Measurements from ENCODE around the gene NTSR1.

The NTSR1 gene

DNA sequence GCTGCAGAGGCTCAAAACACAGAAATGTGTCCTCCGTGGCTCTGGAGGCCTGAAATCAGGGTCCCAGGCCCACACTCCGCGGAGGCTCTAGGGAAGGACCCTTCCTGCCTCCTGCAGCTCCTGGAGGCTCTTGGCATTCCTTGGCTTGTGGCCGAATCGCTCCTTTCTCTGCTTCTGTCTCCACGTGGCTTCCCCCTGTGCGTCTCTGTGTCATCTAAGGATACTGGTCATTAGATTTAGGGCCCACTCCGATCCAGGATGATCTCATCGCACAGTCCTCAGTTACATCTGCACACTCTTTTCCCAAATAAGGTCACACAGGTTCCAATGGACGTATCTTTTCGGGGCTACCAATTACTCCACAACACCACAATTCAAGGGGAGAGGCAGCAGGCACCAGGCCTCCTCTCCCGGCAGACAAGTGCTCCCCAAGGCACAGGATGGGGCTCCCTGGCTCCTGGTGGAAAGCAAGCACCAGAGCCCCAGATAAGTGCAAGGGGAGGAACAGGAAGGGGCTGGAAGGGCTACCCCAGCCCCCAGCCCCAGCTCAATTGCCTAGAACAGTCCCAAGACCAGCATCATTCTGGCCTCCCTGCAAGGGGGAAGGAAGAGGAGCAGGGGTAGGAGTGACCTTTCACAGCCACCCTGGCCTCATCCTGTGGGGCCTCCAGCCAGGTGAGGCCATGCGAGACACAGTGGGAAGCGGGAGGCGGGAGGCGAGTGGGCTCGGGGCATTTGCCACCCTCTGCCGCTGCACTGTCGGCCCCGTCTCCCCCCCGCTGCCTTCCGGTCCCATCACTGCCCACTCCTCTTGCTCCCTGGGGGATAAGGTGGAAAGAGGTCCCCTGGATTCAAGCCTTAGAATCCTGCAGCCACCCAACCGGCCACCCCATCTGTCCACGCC is 16.3 kb downstream of the NTSR1 start:
- TF ChIP-seq, protein P1, sequence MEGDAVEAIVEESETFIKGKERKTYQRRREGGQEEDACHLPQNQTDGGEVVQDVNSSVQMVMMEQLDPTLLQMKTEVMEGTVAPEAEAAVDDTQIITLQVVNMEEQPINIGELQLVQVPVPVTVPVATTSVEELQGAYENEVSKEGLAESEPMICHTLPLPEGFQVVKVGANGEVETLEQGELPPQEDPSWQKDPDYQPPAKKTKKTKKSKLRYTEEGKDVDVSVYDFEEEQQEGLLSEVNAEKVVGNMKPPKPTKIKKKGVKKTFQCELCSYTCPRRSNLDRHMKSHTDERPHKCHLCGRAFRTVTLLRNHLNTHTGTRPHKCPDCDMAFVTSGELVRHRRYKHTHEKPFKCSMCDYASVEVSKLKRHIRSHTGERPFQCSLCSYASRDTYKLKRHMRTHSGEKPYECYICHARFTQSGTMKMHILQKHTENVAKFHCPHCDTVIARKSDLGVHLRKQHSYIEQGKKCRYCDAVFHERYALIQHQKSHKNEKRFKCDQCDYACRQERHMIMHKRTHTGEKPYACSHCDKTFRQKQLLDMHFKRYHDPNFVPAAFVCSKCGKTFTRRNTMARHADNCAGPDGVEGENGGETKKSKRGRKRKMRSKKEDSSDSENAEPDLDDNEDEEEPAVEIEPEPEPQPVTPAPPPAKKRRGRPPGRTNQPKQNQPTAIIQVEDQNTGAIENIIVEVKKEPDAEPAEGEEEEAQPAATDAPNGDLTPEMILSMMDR (IDR thresholded peaks at IDR 0.05; ENCODE audit: low read depth, low read length), result no peak
- Histone ChIP-seq H3K9me3 (ENCODE audit: severe bottlenecking) (no peaks in the 10 kb centered on the region), H3K36me3 (no peaks in the 10 kb centered on the region), H3K27me3 (ENCODE audit: insufficient read depth, low read depth, severe bottlenecking) (no peaks in the 10 kb centered on the region), H3K4me3 (ENCODE audit: low read depth, low read length) (no peak overlapping the region), H3K27ac (no peak overlapping the region)
- no peak for DNase-seq

DNA sequence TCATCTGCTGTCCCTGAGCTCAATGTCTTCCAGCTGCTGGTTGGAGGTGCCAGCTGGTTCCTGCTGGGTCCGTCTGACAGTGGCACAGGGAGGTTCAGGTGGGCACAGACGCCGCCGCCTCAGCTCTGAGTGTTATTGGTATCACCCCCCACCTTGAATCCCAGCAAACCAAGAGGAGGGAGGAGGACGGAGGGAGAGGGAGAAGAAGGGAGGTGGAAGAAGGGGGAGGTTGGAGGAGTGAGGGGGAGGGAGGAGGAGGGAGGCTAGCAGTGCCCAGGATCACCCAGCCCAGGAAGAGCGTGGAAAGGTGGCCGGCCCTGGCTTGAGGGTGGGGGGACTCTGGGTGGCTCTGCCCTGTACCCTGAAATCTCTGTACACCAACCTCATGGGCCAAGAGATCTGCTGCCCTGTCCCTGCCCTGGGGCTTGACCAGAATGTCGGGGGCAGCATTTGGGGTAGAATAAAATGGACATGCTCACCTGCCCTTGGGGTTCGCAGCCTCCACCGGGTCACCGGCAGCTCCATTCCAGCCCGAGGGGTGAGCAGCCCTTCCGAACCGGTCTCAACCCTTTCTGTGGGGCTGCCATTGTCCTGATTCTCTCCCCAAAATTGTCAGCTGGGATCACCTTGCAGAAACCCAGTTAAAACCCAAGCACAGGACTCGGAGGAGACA is 17.1 kb downstream of the NTSR1 start:
- Histone ChIP-seq H3K27ac (no peak overlapping the region), H3K36me3 (no peaks in the 10 kb centered on the region)

DNA sequence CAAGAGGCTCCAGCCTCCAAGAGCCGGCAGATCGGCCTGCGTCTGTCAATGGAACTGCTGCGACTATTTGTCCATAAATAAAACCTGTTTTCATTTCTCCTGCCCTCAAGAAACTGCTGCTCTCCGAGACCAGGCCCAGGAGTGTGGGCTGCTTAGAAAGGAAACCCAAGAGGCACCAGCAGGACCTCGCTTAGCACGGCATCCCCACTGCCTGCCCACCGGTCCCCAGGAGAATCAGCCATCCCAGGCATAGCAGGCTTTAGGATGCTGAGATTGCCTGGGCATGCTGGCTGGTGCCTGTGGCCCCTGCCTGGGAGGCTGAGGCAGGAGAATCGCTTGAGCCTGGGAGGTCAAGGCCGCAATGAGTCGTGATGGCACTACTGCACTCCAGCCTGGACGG is 17.6 kb downstream of the NTSR1 start:
- Histone ChIP-seq H3K4me3 (ENCODE audit: low read depth, low read length) (no peak overlapping the region), H3K27me3 (ENCODE audit: insufficient read depth, low read depth, severe bottlenecking) (no peaks in the 10 kb centered on the region), H3K27ac (no peak overlapping the region), H3K9me3 (ENCODE audit: severe bottlenecking) (no peaks in the 10 kb centered on the region), H3K36me3 (no peaks in the 10 kb centered on the region)
- DNase-seq, result no peak
- TF ChIP-seq, protein P1 (IDR thresholded peaks at IDR 0.05; ENCODE audit: low read depth, low read length), result no peak

More for the DNA sequence above, 17.1 kb downstream of the NTSR1 start:
- no peak overlapping the region for H3K4me3 ChIP-seq (ENCODE audit: low read depth, low read length)
- no peaks in the 10 kb centered on the region for H3K9me3 ChIP-seq (ENCODE audit: severe bottlenecking)
- TF ChIP-seq, protein P1 (IDR thresholded peaks at IDR 0.05; ENCODE audit: low read depth, low read length), result no peak
- no peak for DNase-seq
- H3K27me3 ChIP-seq (ENCODE audit: insufficient read depth, low read depth, severe bottlenecking), result no peaks in the 10 kb centered on the region

DNA sequence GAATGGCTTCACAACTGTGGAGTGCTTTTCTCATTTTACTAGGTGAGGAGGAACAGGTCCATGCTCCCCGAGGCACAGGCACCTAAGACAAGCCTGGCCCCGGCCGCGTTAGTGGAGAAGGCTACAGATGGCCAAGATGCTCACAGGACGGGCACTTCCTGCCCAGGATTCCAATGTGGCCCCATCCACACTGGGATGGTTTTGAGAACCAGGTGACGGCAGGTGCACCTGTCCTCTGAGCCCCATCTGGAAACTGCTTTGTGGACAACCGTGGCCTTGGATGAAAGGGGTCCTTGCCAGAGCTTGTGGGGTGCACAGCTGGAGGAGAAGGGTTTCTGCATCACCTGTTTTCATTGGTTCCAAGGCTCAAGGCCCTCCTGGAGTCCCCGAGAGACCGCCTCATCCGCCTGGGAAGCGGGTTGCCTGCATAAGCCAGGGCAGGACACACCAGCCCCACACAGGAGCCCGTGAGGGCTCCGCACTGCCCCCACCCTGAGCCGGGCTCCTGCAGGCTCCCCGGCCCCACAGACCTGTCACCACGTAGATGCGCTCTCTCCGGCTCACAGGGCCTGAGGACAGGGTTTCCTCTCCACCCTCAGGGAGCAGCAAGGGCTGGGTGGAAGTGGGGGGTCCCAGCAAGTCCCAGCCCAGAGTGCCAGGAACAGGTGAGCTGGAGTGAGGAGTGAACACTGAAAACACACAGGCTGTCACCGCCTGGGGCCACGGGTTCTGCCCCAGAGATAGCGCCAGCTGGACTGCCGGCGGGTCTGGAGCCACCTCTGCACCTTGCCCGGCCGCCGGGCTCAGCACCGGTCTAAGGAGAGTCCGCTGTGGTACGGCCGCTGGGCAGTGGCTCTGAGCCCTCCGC is 18.3 kb downstream of the NTSR1 start:
- DNase-seq, result no peak
- no peaks in the 10 kb centered on the region for H3K9me3 ChIP-seq (ENCODE audit: severe bottlenecking)
- TF ChIP-seq, protein P1 (IDR thresholded peaks at IDR 0.05; ENCODE audit: low read depth, low read length), result no peak
- no peaks in the 10 kb centered on the region for H3K36me3 ChIP-seq
- H3K27ac ChIP-seq, result no peak overlapping the region
- H3K27me3 ChIP-seq (ENCODE audit: insufficient read depth, low read depth, severe bottlenecking), result no peaks in the 10 kb centered on the region
- H3K4me3 ChIP-seq (ENCODE audit: low read depth, low read length), result no peak overlapping the region

DNA sequence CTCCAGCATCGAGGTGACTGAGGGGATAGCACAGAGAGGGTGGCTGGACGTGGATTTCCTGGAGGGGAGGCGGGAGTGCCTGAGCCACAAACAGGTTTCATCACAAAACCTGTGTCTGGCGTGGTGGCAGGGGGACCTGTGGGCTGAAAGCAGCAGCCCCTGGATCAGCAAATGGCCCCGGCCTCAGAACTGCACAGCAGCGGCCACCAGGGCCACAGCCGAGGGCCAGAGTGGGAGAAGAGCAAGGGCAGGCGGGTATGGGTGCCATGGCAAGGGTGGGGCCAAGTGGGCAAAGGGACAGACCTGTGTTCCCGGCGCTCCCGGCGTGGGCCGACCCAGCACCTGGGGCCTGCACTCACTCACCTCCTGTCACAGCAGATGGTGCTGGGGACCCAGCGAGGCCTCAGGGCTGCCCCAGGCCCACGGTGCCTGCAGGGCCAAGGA is 19.0 kb downstream of the NTSR1 start:
- H3K27ac ChIP-seq, result no peak overlapping the region
- H3K4me3 ChIP-seq (ENCODE audit: low read depth, low read length), result no peak overlapping the region
- peak; percentile 49 for DNase-seq
- TF ChIP-seq, protein P1 (IDR thresholded peaks at IDR 0.05; ENCODE audit: low read depth, low read length), result no peak
- no peaks in the 10 kb centered on the region for H3K27me3 ChIP-seq (ENCODE audit: insufficient read depth, low read depth, severe bottlenecking)
- no peaks in the 10 kb centered on the region for H3K36me3 ChIP-seq
- H3K9me3 ChIP-seq (ENCODE audit: severe bottlenecking), result no peaks in the 10 kb centered on the region
